SK-N-MC (cell line): ENCODE data around the gene WASL.

Experiments used
- EZH2 ChIP-seq: fragments of 200-600 bp; sonication (generic); IDR thresholded peaks from one replicate; pipeline ENCODE4 v1.6.1; 2017; ENCODE audit warnings: antibody characterized with exemption
- FOXP2 ChIP-seq: optimal IDR thresholded peaks from 2 replicates; pipeline ENCODE3; 2011; ENCODE audit warnings: mild to moderate bottlenecking, moderate library complexity; ENCODE audit not compliant: insufficient read depth; ENCODE audit errors: extremely low read length, control extremely low read depth
- POLR2AphosphoS5 ChIP-seq: IDR thresholded peaks from 2 replicates; pipeline ENCODE4 v1.6.1; 2012; ENCODE audit warnings: mild to moderate bottlenecking, low read depth, low read length, borderline replicate concordance

- no peak for TF ChIP-seq EZH2
- TF ChIP-seq POLR2AphosphoS5: no peak
- TF ChIP-seq FOXP2: no peak
Observed at GRCh38 chr7:123662755-123663154, 86.0 kb downstream of the WASL start.
